B cell (primary cell): ENCODE results near the gene HLA-DPB1. TPM values are rescaled to one million over a fixed set of nuclear protein-coding genes. Genes with fewer than 3 reads are reported as not detected.
A peak's percentile ranks its signal among the peaks of the same experiment; 100 is the strongest.

ENCODE experiments used
- ATAC-seq: fragments of 200-7000 bp; cut with Tn5 transposase; one replicate; pipeline ENCODE4 v1.10.0; 2021; ENCODE audit warnings: low read depth, mild to moderate bottlenecking, moderate number of reproducible peaks, moderate library complexity
- CTCF ChIA-PET: fragments of 350-600 bp; sonication (Branson Sonifier 250); formaldehyde crosslinking; loops from one replicate; lab custom pipeline; 2021; ENCODE audit warnings: antibody characterized with exemption, inconsistent platforms; lab: Charles Lee
- POLR2A ChIA-PET: fragments of 350-600 bp; sonication (Branson Sonifier 250); formaldehyde crosslinking; loops from one replicate; lab custom pipeline; 2021; ENCODE audit warnings: antibody characterized with exemption; lab: Charles Lee
- DNase-seq: peaks from one replicate; pipeline ENCODE4 v3.0.0; 2013
- H2AFZ ChIP-seq: 2 replicates; pipeline ENCODE4 v1.6.1; 2012; ENCODE audit warnings: mild to moderate bottlenecking, low read depth, low read length; ENCODE audit not compliant: insufficient read depth, poor library complexity, severe bottlenecking
- H3K27ac ChIP-seq, 2 donors: 1 replicate in 1 of 2; 2 replicates in 1 of 2; pipeline ENCODE4 v1.5.1; 2012 to 2013; ENCODE audit warnings: low read length in 2 of 2, mild to moderate bottlenecking in 2 of 2, moderate library complexity in 1 of 2
- H3K27me3 ChIP-seq, 4 experiments: fragments of 200-600 bp in 1 of 4; sonication (generic) in 1 of 4; replicated peaks in 1 of 4; 1 replicate in 2 of 4; 2 replicates in 2 of 4; pipeline versions ENCODE4 v1.6.1 to v1.7.0; 2013 to 2016; ENCODE audit warnings: low read length in 3 of 4, mild to moderate bottlenecking in 2 of 4, mixed read lengths in 1 of 4, moderate library complexity in 1 of 4; ENCODE audit not compliant: insufficient read depth in 4 of 4, control insufficient read depth in 3 of 4; ENCODE audit errors: control extremely low read depth in 1 of 4
- H3K36me3 ChIP-seq, 2 experiments: replicated peaks in 1 of 2; 1 replicate in 1 of 2; 2 replicates in 1 of 2; pipeline versions ENCODE4 v1.6.1 to v1.7.1; 2013; ENCODE audit warnings: low read length in 1 of 2; ENCODE audit not compliant: insufficient read depth in 2 of 2, control insufficient read depth in 1 of 2; ENCODE audit errors: control extremely low read depth in 1 of 2, extremely low read depth in 1 of 2
- H3K4me1 ChIP-seq, 2 donors: fragments of 200-600 bp in 1 of 2; sonication (generic) in 1 of 2; 1 replicate in 1 of 2; 2 replicates in 1 of 2; pipeline versions ENCODE4 v1.5.1 to v1.6.1; 2013 to 2017; ENCODE audit warnings: low read length in 2 of 2; ENCODE audit not compliant: control insufficient read depth in 2 of 2, insufficient read depth in 2 of 2
- H3K4me2 ChIP-seq: replicated peaks from 2 replicates; pipeline ENCODE3; 2012; ENCODE audit warnings: mild to moderate bottlenecking, low read depth, low read length; ENCODE audit not compliant: poor library complexity, severe bottlenecking
- H3K4me3 ChIP-seq, 5 experiments: fragments of 200-600 bp in 1 of 5; sonication (generic) in 1 of 5; 1 replicate in 3 of 5; 2 replicates in 2 of 5; pipeline versions ENCODE4 v1.5.1 to v1.7.0; 2011 to 2016; ENCODE audit warnings: low read length in 4 of 5, mild to moderate bottlenecking in 4 of 5, low read depth in 2 of 5, control low read depth in 1 of 5, moderate library complexity in 1 of 5; ENCODE audit not compliant: insufficient read depth in 1 of 5; ENCODE audit errors: control extremely low read depth in 1 of 5, extremely low read depth in 1 of 5
- H3K79me2 ChIP-seq: fragments of 200-600 bp; sonication (generic); one replicate; pipeline ENCODE4 v1.6.0; 2016; ENCODE audit warnings: low read length; ENCODE audit not compliant: control insufficient read depth, insufficient read depth
- H3K9ac ChIP-seq: fragments of 200-600 bp; sonication (generic); 2 replicates; pipeline ENCODE4 v1.6.1; 2017; ENCODE audit warnings: mild to moderate bottlenecking, low read length, moderate library complexity
- H3K9me3 ChIP-seq, 3 donors: one replicate each; pipeline versions ENCODE4 v1.6.1 to v1.7.1; 2013; ENCODE audit warnings: low read length in 2 of 3; ENCODE audit not compliant: control insufficient read depth in 2 of 3, insufficient read depth in 1 of 3; ENCODE audit errors: control extremely low read depth in 1 of 3
- H4K20me1 ChIP-seq: 2 replicates; pipeline ENCODE4 v1.6.0; 2012; ENCODE audit warnings: mild to moderate bottlenecking, low read length; ENCODE audit not compliant: insufficient read depth, control insufficient read depth, poor library complexity, severe bottlenecking
- H3K27ac Mint-ChIP-seq: one replicate; pipeline ENCODE4 v1.8.0; 2021; ENCODE audit warnings: mixed read lengths
- H3K27me3 Mint-ChIP-seq: one replicate; pipeline ENCODE4 v1.8.0; 2021; ENCODE audit warnings: mixed read lengths
- H3K4me1 Mint-ChIP-seq: one replicate; pipeline ENCODE4 v1.8.0; 2021; ENCODE audit warnings: mixed read lengths
- H3K4me3 Mint-ChIP-seq: one replicate; pipeline ENCODE4 v1.8.0; 2021; ENCODE audit warnings: mixed read lengths
- H3K9me3 Mint-ChIP-seq: one replicate; pipeline ENCODE4 v1.8.0; 2022; ENCODE audit warnings: mixed read lengths; ENCODE audit not compliant: insufficient read depth
- EZH2 ChIP-seq: IDR thresholded peaks from 2 replicates; pipeline ENCODE4 v1.6.1; 2012; ENCODE audit warnings: borderline replicate concordance, low read depth, mild to moderate bottlenecking, moderate library complexity, low read length; ENCODE audit not compliant: insufficient read depth, poor library complexity, severe bottlenecking
- WGBS: methylation state at CpG from one replicate; pipeline ENCODE4 v1.1.5; 2013; ENCODE audit warnings: missing lambda C conversion rate; ENCODE audit not compliant: insufficient coverage; 5-methylcytosine and 5-hydroxymethylcytosine counted together
- intact Hi-C: fragments of 100-400 bp; cut with micrococcal nuclease; formaldehyde crosslinking; loops from one replicate; pipeline ENCODE4 v1.10.0; 2022
- polyA plus RNA-seq: library from polyadenylated mRNA; depleted of rRNA; stranded (reverse); fragments of >200 nt; gene quantifications from 2 replicates; pipeline ENCODE4 v1.2.3, GENCODE V29; 2012
- total RNA-seq, 2 donors: library from RNA; stranded (reverse); fragments of 120-200 nt in 1 of 2; gene quantifications; 1 replicate in 1 of 2; 2 replicates in 1 of 2; pipeline versions ENCODE4 v1.2.3 to v1.2.4, GENCODE V29; 2013 to 2022
- TF ChIP-seq, protein P1 (sequence below): fragments of 200-600 bp; IDR thresholded peaks from one replicate; pipeline ENCODE4 v1.8.0; 2022; ENCODE audit warnings: antibody characterized with exemption, mild to moderate bottlenecking

HLA-DPB1 gene
- total and polyA plus RNA-seq, 2 donors (not counting 1 experiment from before 2014, with no cell fraction given), result 1,104 to 1,578 TPM

- H3K4me2 ChIP-seq, result no peak overlapping the region
- H3K79me2 ChIP-seq, result peaks cover 18% of the 10 kb centered on the region
- Mint-ChIP-seq H3K4me1 (peaks cover 54% of the 10 kb centered on the region), H3K27me3 (no peaks in the 10 kb centered on the region), H3K4me3 (no peak overlapping the region), H3K9me3 (peaks cover 2% of the 10 kb centered on the region), H3K27ac (peak overlapping the region; percentile 79)
- TF ChIP-seq, protein P1, sequence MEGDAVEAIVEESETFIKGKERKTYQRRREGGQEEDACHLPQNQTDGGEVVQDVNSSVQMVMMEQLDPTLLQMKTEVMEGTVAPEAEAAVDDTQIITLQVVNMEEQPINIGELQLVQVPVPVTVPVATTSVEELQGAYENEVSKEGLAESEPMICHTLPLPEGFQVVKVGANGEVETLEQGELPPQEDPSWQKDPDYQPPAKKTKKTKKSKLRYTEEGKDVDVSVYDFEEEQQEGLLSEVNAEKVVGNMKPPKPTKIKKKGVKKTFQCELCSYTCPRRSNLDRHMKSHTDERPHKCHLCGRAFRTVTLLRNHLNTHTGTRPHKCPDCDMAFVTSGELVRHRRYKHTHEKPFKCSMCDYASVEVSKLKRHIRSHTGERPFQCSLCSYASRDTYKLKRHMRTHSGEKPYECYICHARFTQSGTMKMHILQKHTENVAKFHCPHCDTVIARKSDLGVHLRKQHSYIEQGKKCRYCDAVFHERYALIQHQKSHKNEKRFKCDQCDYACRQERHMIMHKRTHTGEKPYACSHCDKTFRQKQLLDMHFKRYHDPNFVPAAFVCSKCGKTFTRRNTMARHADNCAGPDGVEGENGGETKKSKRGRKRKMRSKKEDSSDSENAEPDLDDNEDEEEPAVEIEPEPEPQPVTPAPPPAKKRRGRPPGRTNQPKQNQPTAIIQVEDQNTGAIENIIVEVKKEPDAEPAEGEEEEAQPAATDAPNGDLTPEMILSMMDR, result no peak
- TF ChIP-seq EZH2, result no peak
- H4K20me1 ChIP-seq, result no peaks in the 10 kb centered on the region
- CTCF ChIA-PET, result interaction anchor here (2.4 kb wide), 1 partner anchor 50 kb away, joined by 7 read pairs; no protein-coding TSS in a partner anchor
- H3K9me3 ChIP-seq, result no peaks in the 10 kb centered on the region
- ATAC-seq (no peak), DNase-seq (no peak)
- no peaks in the 10 kb centered on the region for H3K27me3 ChIP-seq
- peaks cover 5 to 64% of the 10 kb centered on the region in 2 experiments for H3K36me3 ChIP-seq
- POLR2A ChIA-PET, result interaction anchor here (0.9 to 2.1 kb wide), 2 partner anchors 11 to 35 kb away, joined by 3 to 5 read pairs; partner anchors contain the start of gene HLA-DPB1
- intact Hi-C loops, result no loop called here
- H3K4me3 ChIP-seq, result no peak overlapping the region
- H3K27ac ChIP-seq, result peak overlapping the region in 1 of 2 donors; percentile 61
- no peak overlapping the region for H2AFZ ChIP-seq
- H3K4me1 ChIP-seq, result peaks cover 35 to 41% of the 10 kb centered on the region in 2 donors
- H3K9ac ChIP-seq, result no peak overlapping the region
- 100% methylated on average over 1 of the region's 4 CpGs for WGBS
Measured at GRCh38 chr6:33064723-33065122, 11.1 kb upstream of the HLA-DPB1 start.

DNA sequence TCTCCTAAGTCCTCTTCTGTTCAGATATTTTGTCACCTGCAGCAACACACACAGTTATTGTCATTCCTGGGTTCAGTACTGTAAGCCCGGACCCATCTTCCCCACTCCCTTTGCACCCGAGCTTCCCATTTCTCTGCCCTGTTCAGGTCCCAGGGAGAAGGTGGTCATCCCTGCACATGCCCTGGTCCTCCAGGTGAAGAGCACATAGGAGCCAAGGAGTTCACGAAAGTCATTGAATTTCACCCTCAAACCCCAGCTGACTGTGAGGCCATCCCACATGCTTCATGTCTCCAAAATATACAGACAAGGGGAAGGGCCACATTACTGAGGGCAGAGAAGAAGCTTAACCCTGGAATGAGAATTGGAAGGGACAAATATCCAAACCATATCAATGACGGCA is 10.5 kb upstream of the HLA-DPB1 start:
- Histone ChIP-seq H4K20me1 (no peaks in the 10 kb centered on the region), H3K36me3 (peaks cover 6 to 69% of the 10 kb centered on the region in 2 experiments), H3K9ac (no peak overlapping the region), H2AFZ (no peak overlapping the region), H3K4me2 (no peak overlapping the region), H3K27me3 (no peaks in the 10 kb centered on the region), H3K79me2 (peaks cover 24% of the 10 kb centered on the region), H3K9me3 (no peaks in the 10 kb centered on the region), H3K4me1 (peaks cover 40 to 46% of the 10 kb centered on the region in 2 donors), H3K4me3 (no peak overlapping the region), H3K27ac (peak overlapping the region in 1 of 2 donors; percentile 15)
- DNase-seq (peak; percentile 13), ATAC-seq (no peak)
- ChIA-PET CTCF (interaction anchor here (1.0 to 2.4 kb wide), 2 partner anchors 49 to 50 kb away, joined by 3 to 7 read pairs; no protein-coding TSS in a partner anchor), POLR2A (interaction anchor here (0.9 to 2.1 kb wide), 4 partner anchors 8 to 36 kb away, joined by 3 to 5 read pairs (median 3); partner anchors contain the start of genes HLA-DPA1 and HLA-DPB1)
- peaks cover 2% of the 10 kb centered on the region for H3K9me3 Mint-ChIP-seq
- H3K4me1 Mint-ChIP-seq, result peaks cover 60% of the 10 kb centered on the region
- H3K4me3 Mint-ChIP-seq, result no peak overlapping the region
- H3K27me3 Mint-ChIP-seq, result no peaks in the 10 kb centered on the region
- intact Hi-C loops, result no loop called here
- TF ChIP-seq, protein P1, result no peak
- no peak for TF ChIP-seq EZH2
- 100% methylated on average over 3 of the region's 4 CpGs for WGBS
- H3K27ac Mint-ChIP-seq, result peak overlapping the region; percentile 79
